ENCODE measurements around the gene CUEDC1.

DNA sequence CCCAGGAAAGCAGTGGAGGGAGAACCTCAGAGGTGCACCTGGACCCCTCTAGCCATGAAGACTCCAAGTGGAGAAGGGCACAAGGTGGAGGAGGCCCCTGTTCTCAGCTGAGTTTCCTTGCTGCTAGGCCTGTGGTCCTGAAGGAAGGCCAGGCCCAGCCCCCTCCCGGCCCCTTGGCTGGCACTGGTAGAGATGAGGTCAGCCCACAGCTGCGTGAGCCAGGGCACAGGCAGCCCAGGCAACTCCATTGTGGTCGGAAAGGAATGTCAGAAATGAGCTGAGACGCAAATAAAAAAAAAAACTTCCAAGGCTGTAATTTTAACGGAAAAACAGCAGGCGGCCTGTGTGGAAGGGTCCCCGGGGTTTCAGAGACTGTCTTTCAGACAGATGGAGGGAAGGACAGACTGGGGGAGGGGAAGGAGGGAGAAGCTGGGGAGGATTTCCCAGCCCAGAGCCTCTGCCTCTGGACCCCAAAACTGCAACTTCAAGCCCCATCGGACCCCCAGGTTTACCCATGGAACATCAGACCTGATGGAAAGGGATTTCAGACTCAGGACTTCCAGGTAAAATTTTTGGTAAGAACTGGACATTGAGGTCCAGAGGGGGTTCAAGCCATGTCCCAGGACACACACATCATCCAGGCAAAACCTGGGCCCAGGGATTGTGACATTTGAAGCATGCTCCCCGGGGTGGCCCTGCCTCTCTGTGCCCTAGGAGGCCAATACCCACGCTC is 79.8 kb downstream of the CUEDC1 start:
- TF ChIP-seq ZNF335 (CRISPR knock-in tag; IDR thresholded peaks at IDR 0.05) (0 out of 2 replicates have a peak, but pooled peaks have one; percentile 28), SKI (IDR thresholded peaks at IDR 0.05; ENCODE audit: partially characterized antibody) (peak; percentile 31), DZIP1 (CRISPR knock-in tag; IDR thresholded peaks at IDR 0.05) (no peak), WIZ (CRISPR knock-in tag; IDR thresholded peaks at IDR 0.05) (no peak), CTCF (CRISPR knock-in tag; IDR thresholded peaks at IDR 0.05) (peak; percentile 62)
- TF ChIP-seq, protein P1, sequence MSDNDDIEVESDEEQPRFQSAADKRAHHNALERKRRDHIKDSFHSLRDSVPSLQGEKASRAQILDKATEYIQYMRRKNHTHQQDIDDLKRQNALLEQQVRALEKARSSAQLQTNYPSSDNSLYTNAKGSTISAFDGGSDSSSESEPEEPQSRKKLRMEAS (IDR thresholded peaks at IDR 0.05): no peak

Measured in HepG2 (cell line).